Esophagus squamous epithelium (tissue), 5 donors: ENCODE data around the gene RAMP1. TPM values are rescaled to one million over a fixed set of nuclear protein-coding genes. Genes with fewer than 3 reads are reported as not detected.

ENCODE experiments used
- DNase-seq: peaks from one replicate; lab custom pipeline; 2025; lab: John Stamatoyannopoulos, UW
- H3K27ac ChIP-seq, 4 donors: fragments of 200-600 bp; sonication (generic); one replicate each; pipeline ENCODE4 v1.5.1; 2016 to 2019; ENCODE audit warnings: mild to moderate bottlenecking in 1 of 4
- H3K27me3 ChIP-seq, 4 donors: fragments of 200-600 bp; sonication (generic); 1 replicate in 3 of 4; 2 replicates in 1 of 4; pipeline versions ENCODE4 v1.5.1 to v1.6.0; 2017 to 2021; ENCODE audit warnings: antibody characterized with exemption in 1 of 4
- H3K36me3 ChIP-seq, 3 donors: fragments of 200-600 bp; sonication (generic); one replicate each; pipeline ENCODE4 v1.5.1; 2016 to 2019
- H3K4me1 ChIP-seq, 3 donors: fragments of 200-600 bp; sonication (generic); one replicate each; pipeline ENCODE4 v1.5.1; 2017 to 2019
- H3K4me3 ChIP-seq, 4 donors: fragments of 200-600 bp; sonication (generic); 1 replicate in 3 of 4; 2 replicates in 1 of 4; pipeline ENCODE4 v1.5.1; 2016 to 2019; ENCODE audit warnings: mild to moderate bottlenecking in 2 of 4, moderate library complexity in 1 of 4
- H3K9me3 ChIP-seq, 3 donors: fragments of 200-600 bp; sonication (generic); one replicate each; pipeline ENCODE4 v1.5.1; 2016 to 2019
- POLR2A ChIP-seq, 4 donors: fragments of 450-650 bp; IDR thresholded peaks; one replicate each; pipeline ENCODE4 v1.6.1; 2017; ENCODE audit warnings: antibody characterized with exemption in 4 of 4, mild to moderate bottlenecking in 4 of 4, moderate library complexity in 3 of 4
- WGBS, 2 donors: methylation state at CpG; one replicate each; pipeline ENCODE4 v1.1.5; 2018; 5-methylcytosine and 5-hydroxymethylcytosine counted together
- intact Hi-C: fragments of 100-400 bp; cut with DNase I; formaldehyde crosslinking; loops from one replicate; pipeline ENCODE4 v1.15.0; 2022
- total RNA-seq, 4 donors: library from RNA; depleted of rRNA; stranded (reverse); fragments of >200 nt; gene quantifications; one replicate each; pipeline ENCODE4 v1.1.0, GENCODE V29; 2016
- TF ChIP-seq, protein P1 (sequence below), 6 experiments: fragments of 450-650 bp in 4 of 6; fragments of 200-600 bp in 2 of 6; sonication (generic) in 2 of 6; IDR thresholded peaks; one replicate each; pipeline ENCODE4 v1.5.1; 2016 to 2019; ENCODE audit warnings: antibody characterized with exemption in 6 of 6, mild to moderate bottlenecking in 4 of 6, moderate library complexity in 4 of 6
- donor health status: DM: yes; HTN: yes; CAD: no.

The RAMP1 gene
- total RNA-seq, 4 donors from 2014 or later, result 0.76 to 11.3 (median 4.0) TPM

DNA sequence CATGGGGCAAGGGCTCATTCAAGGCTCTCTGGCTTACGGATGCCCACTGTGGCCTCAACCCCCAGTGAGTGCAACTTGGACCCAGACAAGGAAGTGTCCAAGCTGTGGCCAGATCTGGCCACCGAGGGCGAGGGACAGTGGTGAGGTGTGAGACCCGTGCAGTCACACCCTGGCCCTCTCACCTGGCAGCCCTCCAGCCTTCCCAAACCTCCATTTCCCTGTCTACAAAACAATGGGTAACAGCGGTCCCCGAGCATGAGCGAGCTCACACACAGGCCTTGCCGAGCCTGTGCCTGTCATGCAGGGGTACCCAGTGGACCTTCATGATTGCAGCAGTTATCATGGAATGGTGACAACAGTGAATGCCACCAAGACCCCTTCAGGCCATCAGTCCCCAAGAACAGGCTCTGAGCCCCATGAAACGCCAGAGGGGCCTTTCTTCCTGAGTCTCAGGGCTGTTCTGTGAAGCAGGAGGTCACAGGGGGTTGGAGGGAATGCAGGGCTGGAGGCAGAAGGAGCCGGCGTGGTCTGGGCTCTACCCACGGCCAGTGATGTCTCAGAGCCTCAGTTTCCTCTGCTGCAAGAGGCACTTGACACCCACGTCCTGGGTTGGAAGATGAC is 49.8 kb downstream of the RAMP1 start:
- WGBS, 2 donors, result 82 to 94% methylated on average over 6 to 9 of the region's 13 CpGs

DNA sequence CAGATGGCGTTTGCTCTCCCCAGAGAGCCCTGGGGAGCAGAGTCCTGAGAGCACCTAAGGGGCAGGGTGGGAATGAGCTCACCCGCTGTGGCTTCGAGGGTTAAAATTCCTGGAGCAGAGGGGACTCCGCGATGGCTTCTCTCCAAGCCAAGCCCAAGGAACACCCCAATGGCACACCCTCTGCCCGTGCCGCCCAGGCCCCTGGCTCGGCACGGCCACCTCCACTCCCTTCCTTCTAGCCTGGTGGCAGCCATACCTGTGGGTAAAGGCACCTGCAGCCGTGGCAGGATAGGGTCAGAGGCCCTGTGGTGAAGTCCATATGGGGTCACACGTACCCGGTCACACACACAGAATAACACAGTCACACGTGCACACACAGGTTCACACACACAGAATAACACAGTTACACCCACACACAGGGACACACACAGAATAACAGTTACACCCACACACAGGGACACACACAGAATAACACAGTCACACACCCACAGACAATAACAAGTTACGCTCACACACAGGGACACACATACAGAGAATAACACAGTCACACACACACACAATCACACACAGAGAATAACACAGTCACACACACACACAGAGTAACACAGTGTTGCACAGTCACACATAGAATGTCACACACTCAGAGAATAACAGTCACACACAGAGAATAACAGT is 50.5 kb downstream of the RAMP1 start:
- Histone ChIP-seq H3K36me3 (no peaks in the 10 kb centered on the region), H3K27me3 (no peaks in the 10 kb centered on the region), H3K4me1 (peaks cover 0 to 8% (median 0%) of the 10 kb centered on the region in 3 donors), H3K9me3 (no peaks in the 10 kb centered on the region), H3K27ac (no peak overlapping the region), H3K4me3 (no peak overlapping the region)
- WGBS, 2 donors, result 93 to 94% methylated on average over 6 to 7 of the region's 14 CpGs
- intact Hi-C loops, result no loop called here
- TF ChIP-seq, protein P1, sequence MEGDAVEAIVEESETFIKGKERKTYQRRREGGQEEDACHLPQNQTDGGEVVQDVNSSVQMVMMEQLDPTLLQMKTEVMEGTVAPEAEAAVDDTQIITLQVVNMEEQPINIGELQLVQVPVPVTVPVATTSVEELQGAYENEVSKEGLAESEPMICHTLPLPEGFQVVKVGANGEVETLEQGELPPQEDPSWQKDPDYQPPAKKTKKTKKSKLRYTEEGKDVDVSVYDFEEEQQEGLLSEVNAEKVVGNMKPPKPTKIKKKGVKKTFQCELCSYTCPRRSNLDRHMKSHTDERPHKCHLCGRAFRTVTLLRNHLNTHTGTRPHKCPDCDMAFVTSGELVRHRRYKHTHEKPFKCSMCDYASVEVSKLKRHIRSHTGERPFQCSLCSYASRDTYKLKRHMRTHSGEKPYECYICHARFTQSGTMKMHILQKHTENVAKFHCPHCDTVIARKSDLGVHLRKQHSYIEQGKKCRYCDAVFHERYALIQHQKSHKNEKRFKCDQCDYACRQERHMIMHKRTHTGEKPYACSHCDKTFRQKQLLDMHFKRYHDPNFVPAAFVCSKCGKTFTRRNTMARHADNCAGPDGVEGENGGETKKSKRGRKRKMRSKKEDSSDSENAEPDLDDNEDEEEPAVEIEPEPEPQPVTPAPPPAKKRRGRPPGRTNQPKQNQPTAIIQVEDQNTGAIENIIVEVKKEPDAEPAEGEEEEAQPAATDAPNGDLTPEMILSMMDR (IDR thresholded peaks at IDR 0.05), result no peak
- no peak for TF ChIP-seq POLR2A (IDR thresholded peaks at IDR 0.05)
- no peak for DNase-seq

More for the DNA sequence above, 49.8 kb downstream of the RAMP1 start:
- Histone ChIP-seq H3K9me3 (no peaks in the 10 kb centered on the region), H3K4me1 (peaks cover 0 to 15% (median 0%) of the 10 kb centered on the region in 3 donors), H3K4me3 (no peak overlapping the region), H3K27me3 (no peaks in the 10 kb centered on the region), H3K36me3 (no peaks in the 10 kb centered on the region), H3K27ac (no peak overlapping the region)
- DNase-seq, result no peak
- intact Hi-C loops, result no loop called here
- TF ChIP-seq, protein P1 (IDR thresholded peaks at IDR 0.05), result no peak
- TF ChIP-seq POLR2A (IDR thresholded peaks at IDR 0.05), result no peak

DNA sequence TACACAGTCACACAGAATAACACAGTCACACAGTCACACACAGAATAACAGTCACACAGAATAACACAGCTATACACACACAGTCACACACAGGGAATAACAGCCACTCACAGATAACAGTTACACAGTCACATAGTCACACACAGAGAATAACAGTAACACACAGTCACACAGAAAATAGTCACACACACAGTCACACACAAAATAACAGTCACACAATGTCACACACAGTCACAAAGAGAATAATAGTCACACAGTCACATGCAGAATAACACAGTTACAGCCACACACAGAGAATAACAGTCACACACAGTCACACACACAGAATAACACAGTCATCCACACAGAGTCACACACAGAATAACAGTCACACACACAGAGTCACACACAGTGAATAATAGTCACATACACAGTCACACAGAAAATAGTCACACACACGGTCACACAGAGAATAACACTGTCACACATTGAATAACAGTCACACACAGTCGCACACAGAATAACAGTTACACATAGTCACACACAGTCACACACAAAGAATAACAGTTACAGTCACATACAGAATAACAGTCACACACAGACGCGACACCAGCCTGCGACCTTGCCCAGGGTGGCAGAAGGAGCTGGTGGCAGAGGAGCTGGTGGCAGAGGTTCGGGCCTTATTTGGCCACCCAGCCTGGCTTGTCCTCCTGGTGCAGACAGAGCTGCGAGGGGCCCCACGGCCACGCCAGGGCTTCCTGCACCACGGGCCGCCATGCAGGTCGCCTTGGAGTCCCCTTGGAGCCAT is 51.3 kb downstream of the RAMP1 start:
- TF ChIP-seq, protein P1 (IDR thresholded peaks at IDR 0.05), result no peak
- TF ChIP-seq POLR2A (IDR thresholded peaks at IDR 0.05), result no peak
- intact Hi-C loops, result no loop called here
- Histone ChIP-seq H3K4me1 (no peaks in the 10 kb centered on the region), H3K36me3 (no peaks in the 10 kb centered on the region), H3K9me3 (no peaks in the 10 kb centered on the region), H3K4me3 (no peak overlapping the region), H3K27me3 (no peaks in the 10 kb centered on the region), H3K27ac (no peak overlapping the region)
- WGBS, 2 donors, result 90 to 96% methylated on average over 9 to 12 of the region's 12 CpGs
- DNase-seq, result no peak

DNA sequence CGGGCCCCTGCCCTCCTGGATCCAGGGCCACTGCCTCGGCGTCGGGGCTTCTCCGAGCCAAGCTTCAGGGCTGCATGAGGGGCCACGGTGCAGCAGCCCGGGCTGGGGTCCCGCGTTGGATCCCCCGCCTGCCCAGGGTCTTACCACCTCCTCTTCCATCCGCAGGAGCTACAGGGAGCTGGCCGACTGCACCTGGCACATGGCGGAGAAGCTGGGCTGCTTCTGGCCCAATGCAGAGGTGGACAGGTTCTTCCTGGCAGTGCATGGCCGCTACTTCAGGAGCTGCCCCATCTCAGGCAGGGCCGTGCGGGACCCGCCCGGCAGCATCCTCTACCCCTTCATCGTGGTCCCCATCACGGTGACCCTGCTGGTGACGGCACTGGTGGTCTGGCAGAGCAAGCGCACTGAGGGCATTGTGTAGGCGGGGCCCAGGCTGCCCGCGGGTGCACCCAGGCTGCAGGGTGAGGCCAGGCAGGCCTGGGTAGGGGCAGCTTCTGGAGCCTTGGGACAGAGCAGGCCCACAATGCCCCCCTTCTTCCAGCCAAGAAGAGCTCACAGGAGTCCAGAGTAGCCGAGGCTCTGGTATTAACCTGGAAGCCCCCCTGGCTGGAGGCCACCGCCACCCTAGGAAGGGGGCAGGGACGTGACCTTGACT is 52.1 kb downstream of the RAMP1 start:
- no peaks in the 10 kb centered on the region for H3K27me3 ChIP-seq
- H3K27ac ChIP-seq, result no peak overlapping the region
- H3K4me1 ChIP-seq, result no peaks in the 10 kb centered on the region
- H3K9me3 ChIP-seq, result no peaks in the 10 kb centered on the region
- intact Hi-C loops, result no loop called here
- TF ChIP-seq POLR2A (IDR thresholded peaks at IDR 0.05), result no peak
- TF ChIP-seq, protein P1 (IDR thresholded peaks at IDR 0.05), result no peak
- no peak for DNase-seq
- no peaks in the 10 kb centered on the region for H3K36me3 ChIP-seq
- H3K4me3 ChIP-seq, result no peak overlapping the region
- WGBS, 2 donors, result 93 to 95% methylated on average over 3 to 8 of the region's 28 CpGs
